Skin epidermis (tissue), 12 donors: ENCODE results near the gene RNU1-2.
"Not testable (repeated sequence)": the region's sequence is repeated elsewhere in the genome, so short reads cannot be mapped to it uniquely, and the experiment has no call there.

Source experiments
- H3K27ac ChIP-seq, 21 experiments: fragments of 200-600 bp; sonication (generic) in 11 of 21; one replicate each; pipeline ENCODE4 v1.5.0; 2020; ENCODE audit warnings: mild to moderate bottlenecking in 3 of 21, inconsistent platforms in 2 of 21, moderate library complexity in 2 of 21
- H3K4me3 ChIP-seq, 7 experiments: fragments of 200-600 bp; sonication (generic) in 2 of 7; one replicate each; pipeline ENCODE4 v1.5.0; 2020; ENCODE audit warnings: inconsistent platforms in 2 of 7, mild to moderate bottlenecking in 2 of 7, moderate library complexity in 1 of 7

RNU1-2 gene

DNA sequence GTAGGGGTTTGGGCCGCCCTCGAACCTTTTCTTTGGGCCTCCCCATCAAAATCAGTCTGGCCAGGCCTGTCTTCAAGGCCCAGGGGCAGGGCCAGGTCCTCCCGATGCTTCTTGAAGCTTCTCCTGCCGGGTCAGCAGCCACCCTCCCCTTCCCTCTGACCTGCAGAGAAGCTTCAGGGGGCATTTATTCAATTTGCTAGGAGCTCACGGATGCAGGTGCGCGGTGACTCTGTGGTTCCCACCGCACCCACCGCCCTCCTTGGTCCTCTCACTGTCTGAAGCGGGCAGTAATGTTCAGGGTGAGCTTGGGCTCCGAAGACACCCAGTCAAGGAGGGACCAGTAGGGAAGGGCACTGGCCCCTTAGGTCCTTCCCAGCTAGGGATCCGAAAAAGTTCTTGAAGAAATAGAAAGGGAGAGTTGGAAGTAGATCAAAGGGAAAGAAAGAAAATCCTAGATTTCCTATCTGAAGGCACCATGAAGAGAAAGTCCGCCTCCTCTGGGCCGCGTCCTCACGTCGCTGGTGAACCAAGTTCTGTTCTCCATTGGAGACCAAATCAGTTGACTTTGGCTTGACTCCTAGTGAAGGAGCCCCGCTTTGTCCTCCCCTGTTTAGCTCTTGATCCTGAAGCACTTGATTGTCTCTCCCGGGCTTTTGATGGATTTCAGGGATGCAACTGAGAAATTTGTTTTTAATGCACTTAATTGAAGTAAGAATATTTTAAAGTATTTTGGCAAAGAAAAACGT lies 8.7 kb upstream of the RNU1-2 start:
- H3K27ac ChIP-seq = no peak overlapping the region
- H3K4me3 ChIP-seq = no peak overlapping the region

DNA sequence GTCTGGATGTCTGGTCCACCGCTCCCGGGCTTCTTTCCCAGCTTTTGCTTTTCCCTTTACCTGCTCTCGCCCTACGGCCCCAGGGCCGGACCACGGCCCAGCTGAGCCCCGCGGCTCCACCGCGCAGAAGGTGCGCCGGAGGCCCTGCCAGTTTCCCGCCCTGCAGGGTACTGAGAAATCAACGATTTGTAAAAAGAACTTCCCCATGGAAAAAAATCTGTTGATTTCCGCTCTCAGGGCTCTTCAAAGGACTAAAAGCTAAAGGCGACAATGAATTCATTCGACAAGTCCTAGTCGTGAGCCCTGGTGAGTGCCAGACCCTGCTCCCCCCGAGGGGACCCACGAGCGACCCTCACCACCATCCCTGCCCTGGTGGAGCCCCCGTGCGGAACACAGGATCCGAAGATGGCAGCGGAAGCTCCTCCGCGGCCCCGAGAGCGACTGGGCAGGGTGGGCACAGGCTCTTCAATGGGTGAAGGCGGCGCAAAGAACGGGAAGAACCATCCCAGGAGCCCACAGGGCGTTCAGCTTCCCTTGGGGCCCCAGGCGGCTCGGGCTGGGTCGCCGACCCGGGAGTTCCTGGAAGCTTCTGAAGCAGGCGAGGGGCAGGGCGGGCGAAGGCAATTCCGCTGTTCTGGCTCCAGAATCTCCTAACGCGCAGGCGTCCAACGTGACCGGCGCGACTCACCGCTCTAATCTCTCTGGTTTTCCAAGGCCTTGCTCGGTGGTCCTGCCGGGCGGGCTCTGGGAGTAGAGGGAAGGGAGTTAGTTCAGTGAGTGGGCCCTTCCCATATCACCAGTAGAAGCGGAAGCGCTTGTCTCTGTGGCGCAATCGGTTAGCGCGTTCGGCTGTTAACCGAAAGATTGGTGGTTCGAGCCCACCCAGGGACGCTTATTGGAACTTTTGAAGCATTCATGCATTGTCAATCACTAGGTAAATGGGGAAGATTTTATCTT lies 6.6 kb upstream of the RNU1-2 start:
- Histone ChIP-seq H3K4me3 (peak overlapping the region; percentile 40 to 64 (median 51)), H3K27ac (peak overlapping the region; percentile 54 to 92 (median 87))

DNA sequence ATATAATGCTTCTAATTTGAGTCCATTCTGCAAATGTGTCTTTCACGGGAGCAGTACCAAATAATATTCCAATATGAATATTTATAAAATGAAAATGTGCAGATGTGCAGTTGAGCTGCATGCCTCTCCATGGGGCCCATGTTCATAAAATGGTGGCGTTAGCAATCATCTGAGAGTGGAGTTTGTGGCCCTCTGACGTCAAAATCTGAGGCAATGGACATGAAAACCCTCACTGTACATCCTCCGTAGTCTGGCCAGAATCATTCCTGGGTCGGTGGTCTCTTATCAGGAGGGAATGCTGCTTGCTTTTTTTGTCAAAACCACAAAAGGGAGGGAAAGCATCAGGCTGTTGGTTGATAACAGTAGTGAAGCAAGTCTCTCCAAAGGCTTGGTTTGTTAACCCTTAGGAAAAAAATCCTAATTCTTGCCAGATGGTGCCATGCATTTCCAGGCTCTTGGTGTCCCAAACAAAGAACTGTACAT lies 5.2 kb upstream of the RNU1-2 start:
- not testable (repeated sequence) for H3K4me3 ChIP-seq

GRCh38 chr1:16891057-16891456 lies 4.7 kb upstream of the RNU1-2 start:
- not testable (repeated sequence) for H3K27ac ChIP-seq, H3K4me3 ChIP-seq

More for the DNA sequence above, 5.2 kb upstream of the RNU1-2 start:
- not testable (repeated sequence) for H3K27ac ChIP-seq

DNA sequence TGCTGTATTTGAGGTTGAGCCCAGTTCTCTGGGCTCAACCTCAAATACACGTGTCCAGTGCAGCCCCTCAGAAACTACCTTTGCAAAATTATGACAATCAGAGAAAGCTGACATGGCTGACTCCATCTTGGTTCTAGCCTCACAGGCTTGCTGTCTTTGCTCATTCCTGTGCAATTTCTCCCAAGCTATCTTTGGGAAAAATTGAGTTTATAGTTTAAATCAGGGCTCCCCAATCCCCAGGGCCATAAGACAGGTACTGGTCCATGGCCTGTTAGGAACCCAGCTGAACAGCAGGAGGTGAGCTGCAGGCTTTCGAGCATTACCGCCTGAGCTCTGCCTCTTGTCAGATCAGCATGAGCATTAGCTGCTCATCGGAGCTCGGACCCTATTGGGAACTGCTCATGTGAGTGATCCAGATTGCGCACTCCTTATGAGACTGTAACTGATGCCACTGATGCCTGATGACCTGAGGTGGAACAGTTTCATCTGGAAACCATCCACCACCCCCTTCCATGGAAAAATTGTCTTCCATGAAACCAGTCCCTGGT lies 2.7 kb upstream of the RNU1-2 start:
- not testable (repeated sequence) for H3K27ac ChIP-seq, H3K4me3 ChIP-seq

GRCh38 chr1:16893796-16894195 lies 2.0 kb upstream of the RNU1-2 start:
- H3K27ac ChIP-seq, H3K4me3 ChIP-seq: not testable (repeated sequence)

- not testable (repeated sequence) for H3K27ac ChIP-seq, H3K4me3 ChIP-seq
These were observed 1.4 kb upstream of the RNU1-2 start for GRCh38 chr1:16894338-16894737.

DNA sequence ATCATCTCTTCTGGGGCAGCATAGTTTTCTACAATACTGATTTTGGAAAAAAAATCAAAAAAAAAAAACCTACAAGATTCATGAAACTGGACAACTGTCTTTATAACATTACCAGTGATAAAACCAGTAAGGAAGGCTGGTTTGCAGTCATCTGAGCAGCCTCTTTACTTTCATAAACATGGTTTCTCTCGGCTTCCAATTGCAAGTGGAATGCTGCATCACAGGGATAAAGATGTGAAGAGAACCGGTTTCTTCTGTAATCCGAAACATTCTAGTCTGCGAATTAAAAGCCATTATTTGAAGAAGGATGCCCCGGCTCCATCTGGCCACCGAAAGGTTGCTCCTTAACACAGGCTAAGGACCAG lies 565 bp upstream of the RNU1-2 start:
- Histone ChIP-seq H3K4me3 (peak overlapping the region in 6 of 7 experiments; percentile 11 to 35 (median 23)), H3K27ac (peak overlapping the region in 15 of 21 experiments; percentile 19 to 99 (median 94))

GRCh38 chr1:16896316-16897055 lies 706 bp downstream of the RNU1-2 start:
- H3K4me3 ChIP-seq = peak overlapping the region in 4 of 7 experiments; percentile 7 to 21 (median 10)
- peak overlapping the region in 20 of 21 experiments; percentile 9 to 99 (median 78) for H3K27ac ChIP-seq

- not testable (repeated sequence) for H3K27ac ChIP-seq, H3K4me3 ChIP-seq
These were observed 1.9 kb downstream of the RNU1-2 start for GRCh38 chr1:16897653-16898052.

GRCh38 chr1:16898298-16898697 lies 2.5 kb downstream of the RNU1-2 start:
- peak overlapping the region in 1 of 21 experiments; percentile 1 for H3K27ac ChIP-seq
- not testable (repeated sequence) for H3K4me3 ChIP-seq

- not testable (repeated sequence) for H3K27ac ChIP-seq, H3K4me3 ChIP-seq
These were observed 3.2 kb downstream of the RNU1-2 start for GRCh38 chr1:16899020-16899419.

GRCh38 chr1:16900751-16901150 lies 5.0 kb downstream of the RNU1-2 start:
- no peak overlapping the region for H3K27ac ChIP-seq

DNA sequence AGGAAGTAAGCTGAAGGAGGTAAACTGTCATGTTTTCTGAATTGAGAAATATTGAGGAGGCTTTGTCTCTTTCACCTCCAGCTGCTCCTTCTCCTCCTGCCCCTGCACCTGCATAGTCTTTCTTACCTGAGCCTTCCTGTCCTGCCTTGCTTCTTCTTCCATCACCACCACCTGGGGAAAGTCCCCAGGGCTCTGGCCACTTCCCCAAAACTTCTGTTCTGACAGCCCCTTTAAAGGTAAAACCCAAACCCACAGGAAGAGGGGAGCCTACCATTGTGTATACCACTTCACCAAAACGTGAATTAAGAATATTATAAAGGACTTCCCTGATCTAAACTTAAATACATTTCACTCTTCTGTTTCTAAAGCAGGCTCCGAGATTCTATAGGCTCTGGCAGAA lies 5.6 kb downstream of the RNU1-2 start:
- not testable (repeated sequence) for H3K4me3 ChIP-seq, H3K27ac ChIP-seq

More at GRCh38 chr1:16900751-16901150, 5.0 kb downstream of the RNU1-2 start:
- no peak overlapping the region for H3K4me3 ChIP-seq

GRCh38 chr1:16903054-16903453 lies 7.3 kb downstream of the RNU1-2 start:
- H3K27ac ChIP-seq = peak overlapping the region in 17 of 21 experiments; percentile 98 to 100 (median 100)
- peak overlapping the region in 2 of 7 experiments; percentile 23 to 51 for H3K4me3 ChIP-seq

- Histone ChIP-seq H3K27ac (peak overlapping the region in 19 of 21 experiments; percentile 97 to 100 (median 100)), H3K4me3 (peak overlapping the region; percentile 23 to 55 (median 40))
These were observed 7.6 kb downstream of the RNU1-2 start for GRCh38 chr1:16903458-16903796.

DNA sequence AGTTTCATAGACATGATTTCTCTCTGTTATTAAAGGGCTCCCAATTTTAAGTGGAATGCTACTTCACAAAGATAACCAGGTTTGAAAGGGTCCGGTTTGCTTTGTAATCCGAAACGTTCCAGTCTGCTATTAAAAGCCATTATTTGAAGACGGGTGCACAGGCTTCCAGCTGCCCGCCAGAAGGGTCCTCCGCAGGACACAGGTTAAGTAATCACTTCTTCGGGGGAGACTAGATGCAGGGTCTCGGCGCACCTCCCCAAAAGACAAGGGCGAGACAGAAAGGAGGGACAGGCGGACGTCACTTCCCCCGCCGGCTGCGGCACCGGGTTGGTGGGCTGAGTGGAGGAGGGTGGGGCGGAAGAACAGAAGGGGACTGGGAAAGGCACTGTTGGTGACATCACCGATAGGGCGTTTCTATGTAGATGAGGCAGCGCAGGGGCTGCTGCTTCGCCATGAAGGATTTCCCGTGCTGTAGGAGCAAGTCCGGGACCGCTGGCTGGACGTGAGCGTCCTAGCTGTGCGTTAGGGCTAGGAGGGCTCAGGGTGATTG lies 8.9 kb downstream of the RNU1-2 start:
- peak overlapping the region; percentile 90 to 100 (median 100) for H3K27ac ChIP-seq
- H3K4me3 ChIP-seq = peak overlapping the region; percentile 23 to 55 (median 40)

GRCh38 chr1:16905110-16905867 lies 9.5 kb downstream of the RNU1-2 start:
- peak overlapping the region; percentile 90 to 100 (median 100) for H3K27ac ChIP-seq
- peak overlapping the region in 6 of 7 experiments; percentile 23 to 55 (median 44) for H3K4me3 ChIP-seq
